GM19328 (cell line): ENCODE data around the gene GSTCD.
"Not testable (repeated sequence)": the region's sequence is repeated elsewhere in the genome, so short reads cannot be mapped to it uniquely, and the experiment has no call there.

Source experiments
- ATAC-seq: cut with Tn5 transposase; IDR thresholded peaks from one replicate; pipeline ENCODE4 v1.9.1; 2021; ENCODE audit warnings: mild to moderate bottlenecking, moderate library complexity; ENCODE audit not compliant: unreplicated experiment

Gene GSTCD

DNA sequence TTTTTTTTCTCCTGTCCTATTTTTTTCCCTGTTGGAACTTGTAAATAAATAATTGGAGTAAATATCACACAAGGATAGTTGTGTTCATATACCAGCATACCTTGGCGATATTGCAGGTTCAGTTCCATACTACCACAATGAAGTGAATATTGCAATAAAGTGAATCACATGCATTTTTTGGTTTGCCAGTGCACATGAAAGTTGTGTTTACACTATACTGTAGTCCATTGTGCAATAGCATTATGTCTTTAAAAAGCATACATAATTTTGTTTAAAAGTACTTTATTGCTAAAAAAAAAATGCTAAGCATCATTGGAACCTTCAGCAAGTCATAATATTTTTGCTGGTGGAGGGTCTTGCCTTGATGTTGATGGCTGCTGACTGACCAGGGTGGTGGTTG, 88.6 kb downstream of the GSTCD start:
- ATAC-seq: no peak

DNA sequence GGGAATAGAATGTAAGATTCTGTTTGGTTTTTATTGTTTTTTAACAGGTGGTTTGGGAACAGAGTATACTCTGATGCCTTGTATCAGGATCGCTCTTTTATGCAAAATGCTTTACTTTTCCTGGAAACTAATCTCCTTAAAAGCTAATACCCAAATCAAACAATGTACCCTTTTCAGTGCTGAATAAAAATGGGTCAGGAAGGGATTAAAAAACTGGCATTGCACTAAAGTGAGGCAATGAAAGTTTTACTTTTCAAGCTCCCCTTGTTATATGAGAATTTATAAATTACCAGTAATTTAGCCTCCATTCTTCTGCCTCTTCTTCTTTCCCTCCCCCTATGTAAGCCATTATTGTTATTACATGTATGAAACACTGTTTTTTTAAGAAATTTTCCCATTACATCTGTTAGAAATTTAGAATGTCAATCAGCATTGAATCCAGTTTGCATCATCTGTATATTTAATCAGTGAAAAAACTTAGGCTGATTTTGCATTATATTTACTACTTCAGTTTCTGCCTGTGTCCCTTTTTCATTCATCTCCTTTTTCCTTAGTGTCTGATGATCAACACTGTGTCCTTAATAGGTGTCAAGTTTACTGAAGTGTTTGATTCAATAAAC, 97.0 kb downstream of the GSTCD start:
- ATAC-seq: no peak

DNA sequence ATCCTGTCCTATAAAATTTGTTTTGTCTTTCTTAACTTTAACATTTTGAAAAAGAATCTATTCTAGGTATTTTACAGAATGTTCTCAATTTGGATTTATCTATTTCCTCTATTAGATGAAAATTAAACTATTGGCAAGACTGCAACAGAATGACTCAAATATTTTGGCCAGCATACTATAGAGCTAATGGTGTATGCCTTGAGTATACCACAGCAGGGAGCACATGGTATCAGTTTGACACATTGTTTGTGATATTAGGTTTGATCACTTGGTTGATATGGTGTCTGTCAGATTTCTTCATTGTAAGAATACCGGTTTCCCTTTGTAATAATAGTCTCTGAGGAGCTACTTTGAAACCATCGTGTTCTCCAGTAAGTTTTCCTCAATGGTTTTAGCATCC, 98.9 kb downstream of the GSTCD start:
- no peak for ATAC-seq

DNA sequence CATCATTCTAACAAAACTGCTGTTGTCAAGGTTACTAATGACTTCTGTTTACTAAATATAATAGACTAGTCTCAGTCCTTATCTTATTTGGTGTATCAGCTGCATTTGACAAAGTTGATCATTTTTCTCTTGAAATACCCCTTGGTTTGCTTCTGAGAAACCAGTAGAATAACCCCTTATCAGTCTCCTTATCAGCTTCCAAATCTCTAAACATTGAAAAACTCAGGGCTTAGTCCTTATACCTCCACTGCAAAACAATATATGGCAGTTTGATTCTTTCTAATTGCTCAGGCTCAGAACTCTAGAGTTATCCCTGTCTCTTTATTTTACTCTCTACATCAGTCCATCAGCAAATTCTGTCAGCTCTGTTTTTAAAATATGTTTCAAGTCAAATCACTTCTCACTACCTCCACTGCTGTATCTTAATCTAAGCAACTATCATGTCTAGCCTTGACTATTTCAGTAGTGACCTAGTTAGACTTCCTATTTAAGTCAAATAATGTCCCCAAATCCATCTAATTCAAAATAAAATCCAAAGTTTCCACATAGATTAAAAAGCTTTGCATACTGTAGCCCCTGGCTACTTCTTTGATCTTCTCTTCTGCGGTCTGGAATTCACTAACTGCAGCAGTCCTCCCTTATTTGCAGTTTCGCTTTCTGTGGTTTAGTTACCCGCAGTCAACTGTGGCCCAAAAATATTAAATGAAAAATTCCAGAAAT, 99.6 kb downstream of the GSTCD start:
- no peak for ATAC-seq

DNA sequence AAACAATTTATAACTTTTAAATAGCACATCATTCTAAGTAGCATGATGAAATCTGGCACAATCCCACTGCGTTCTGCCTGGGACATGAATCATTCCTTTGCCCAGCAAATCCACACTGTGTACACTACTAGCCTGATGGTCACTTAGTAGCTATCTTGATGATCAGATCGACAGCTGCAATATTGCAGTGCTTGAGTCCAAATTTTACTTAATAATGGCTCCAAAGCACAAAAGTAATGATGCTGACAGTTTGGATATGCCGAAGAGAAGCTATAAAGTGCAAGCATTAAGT, 100.1 kb downstream of the GSTCD start:
- ATAC-seq: no peak

DNA sequence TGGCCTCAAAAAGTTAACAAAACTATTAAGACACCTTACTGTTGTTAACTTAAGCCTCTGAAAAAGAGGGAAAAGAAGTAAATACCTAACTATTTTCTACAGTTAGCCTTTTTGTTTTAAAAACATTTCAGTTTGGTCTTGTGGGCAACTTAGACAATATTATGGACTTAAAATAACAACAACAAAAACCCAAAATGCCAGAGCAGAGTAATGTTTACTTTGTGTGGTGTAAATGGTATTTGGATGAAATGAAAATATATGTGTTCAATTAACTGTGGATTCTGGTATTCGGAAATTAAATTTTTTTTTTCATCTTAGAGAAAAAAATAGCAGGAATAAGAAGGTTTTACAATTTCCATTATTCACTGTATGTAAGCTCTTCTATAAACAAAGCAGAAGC, 107.1 kb downstream of the GSTCD start:
- ATAC-seq: no peak

DNA sequence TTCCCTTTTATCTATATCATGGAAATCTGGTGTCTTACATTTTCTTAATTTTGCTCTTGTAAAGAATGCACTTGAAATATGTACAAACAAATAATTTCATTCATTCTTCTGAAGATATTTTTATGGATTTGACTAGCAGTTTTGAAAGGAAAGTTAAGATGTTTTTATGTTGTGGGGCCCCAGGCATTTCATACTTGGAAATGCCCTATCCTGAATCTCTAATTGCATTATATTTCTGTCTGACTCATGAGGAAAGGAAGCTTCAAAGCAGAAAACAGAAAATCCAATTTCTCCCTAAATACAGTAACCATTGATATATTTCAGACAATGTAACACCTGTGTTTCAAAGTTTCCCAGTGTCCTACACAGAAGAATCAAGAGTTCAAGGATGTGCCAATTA, 113.5 kb downstream of the GSTCD start:
- no peak for ATAC-seq

DNA sequence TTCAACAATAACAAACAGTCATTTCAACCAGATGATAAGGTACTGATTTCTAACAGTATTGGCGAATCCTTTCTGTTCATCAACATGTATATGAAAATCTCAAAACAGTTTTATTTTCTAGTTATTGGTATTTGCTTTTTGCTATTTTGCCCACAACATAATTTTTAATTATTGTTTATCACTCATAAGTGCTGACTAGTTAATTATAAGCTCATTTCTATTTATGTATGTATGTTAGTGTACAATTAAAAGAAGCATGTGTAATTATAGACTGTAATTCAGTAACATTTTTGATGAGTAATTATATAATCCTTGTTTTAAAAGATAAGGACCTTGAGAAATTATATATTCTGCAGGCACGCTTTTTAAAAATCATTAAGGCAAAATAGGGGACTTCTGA, 119.5 kb downstream of the GSTCD start:
- no peak for ATAC-seq

DNA sequence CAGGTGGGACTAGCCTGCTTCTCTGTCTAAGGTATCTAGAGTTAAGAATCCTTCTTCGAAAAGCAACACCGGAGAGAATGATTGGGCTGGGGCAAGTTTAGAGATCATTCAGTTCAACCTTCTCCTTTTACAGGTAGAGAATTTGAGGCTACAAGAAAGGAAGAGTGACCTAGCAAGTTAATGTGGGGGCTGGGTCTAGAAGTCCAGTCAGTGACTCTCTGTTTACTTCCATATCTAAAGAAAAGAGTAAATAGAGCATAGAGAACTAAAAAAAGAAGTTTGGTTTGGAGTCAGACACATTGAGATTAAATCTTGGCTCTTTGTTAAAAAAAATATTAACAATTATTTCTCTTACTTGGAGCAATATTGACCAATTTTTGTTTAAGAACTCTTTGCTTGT, 122.6 kb downstream of the GSTCD start:
- ATAC-seq: no peak

DNA sequence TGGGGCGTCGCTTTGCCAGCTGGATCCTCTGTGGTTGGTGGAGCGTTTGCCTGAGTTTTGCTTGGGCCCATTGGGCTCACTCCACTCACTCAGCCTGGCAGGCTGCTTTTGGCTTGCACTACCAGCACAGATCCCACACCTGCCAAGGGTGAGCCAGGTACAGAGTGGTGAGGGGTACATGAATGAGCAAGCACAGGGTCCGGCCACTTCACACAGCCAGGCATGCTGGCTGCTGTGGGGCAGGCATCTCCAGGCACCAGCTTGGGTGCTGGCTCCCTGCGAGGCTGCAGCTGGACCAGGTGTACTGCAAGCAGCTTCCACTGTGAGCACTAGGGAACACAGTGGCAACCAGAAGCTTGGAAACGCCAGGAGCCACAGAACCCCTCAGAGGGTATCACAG, 126.6 kb downstream of the GSTCD start:
- ATAC-seq: no peak

DNA sequence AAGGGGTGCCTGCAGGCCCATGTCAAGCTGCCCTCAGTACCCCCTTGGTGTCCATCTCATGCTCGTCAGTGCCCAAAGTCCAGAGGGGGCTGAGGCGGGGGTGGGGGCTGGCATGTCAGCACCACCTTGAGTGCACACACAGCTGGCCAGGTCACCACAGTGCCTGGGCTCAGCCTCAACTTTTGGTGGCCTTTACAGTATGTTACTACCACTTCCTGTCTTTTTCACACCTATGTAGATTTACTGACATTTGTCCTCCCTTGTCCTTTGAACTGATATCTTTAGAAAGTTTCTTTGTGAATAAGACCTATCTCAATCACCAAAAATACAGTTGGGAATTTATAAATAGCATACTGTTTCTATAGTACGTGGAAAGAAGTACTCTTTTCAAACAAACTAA, 128.0 kb downstream of the GSTCD start:
- ATAC-seq: no peak

DNA sequence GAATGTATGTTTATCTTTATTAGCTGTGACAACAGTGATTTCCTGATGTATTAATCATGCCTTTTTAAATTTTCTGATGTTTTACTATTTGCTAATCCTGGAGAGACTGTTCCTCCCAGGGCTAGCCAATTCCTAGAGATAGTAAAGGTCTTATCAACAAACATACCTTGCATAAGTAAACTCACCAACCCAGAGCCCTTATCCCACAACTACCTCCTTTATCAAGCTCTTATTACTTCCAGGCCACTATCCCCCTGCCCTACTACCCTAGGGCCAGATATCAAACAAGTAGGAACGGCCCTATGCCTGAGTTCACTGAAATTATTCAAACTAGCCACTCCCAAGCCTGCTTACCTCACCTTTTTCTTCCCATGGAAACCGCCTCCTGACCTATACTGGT, 128.5 kb downstream of the GSTCD start:
- ATAC-seq: no peak

DNA sequence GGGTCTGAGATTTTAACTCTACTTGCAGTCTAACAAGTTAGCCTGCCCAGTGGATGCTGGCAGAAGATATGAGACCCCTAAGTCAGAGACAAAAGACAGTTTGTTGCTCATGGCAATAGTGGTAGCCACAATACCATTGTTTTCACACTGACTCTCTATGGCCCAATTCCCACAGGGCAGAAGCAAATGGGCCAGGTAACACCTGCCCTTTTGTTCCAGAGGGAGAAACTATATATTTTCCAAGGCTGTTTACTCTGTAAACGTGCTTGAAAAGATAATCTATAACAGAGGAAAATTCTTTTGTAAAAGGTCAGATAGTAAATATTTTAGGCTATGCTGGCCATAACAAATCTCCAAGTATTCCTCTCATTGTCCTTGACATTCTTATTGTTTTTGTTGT, 129.5 kb downstream of the GSTCD start:
- ATAC-seq: no peak

DNA sequence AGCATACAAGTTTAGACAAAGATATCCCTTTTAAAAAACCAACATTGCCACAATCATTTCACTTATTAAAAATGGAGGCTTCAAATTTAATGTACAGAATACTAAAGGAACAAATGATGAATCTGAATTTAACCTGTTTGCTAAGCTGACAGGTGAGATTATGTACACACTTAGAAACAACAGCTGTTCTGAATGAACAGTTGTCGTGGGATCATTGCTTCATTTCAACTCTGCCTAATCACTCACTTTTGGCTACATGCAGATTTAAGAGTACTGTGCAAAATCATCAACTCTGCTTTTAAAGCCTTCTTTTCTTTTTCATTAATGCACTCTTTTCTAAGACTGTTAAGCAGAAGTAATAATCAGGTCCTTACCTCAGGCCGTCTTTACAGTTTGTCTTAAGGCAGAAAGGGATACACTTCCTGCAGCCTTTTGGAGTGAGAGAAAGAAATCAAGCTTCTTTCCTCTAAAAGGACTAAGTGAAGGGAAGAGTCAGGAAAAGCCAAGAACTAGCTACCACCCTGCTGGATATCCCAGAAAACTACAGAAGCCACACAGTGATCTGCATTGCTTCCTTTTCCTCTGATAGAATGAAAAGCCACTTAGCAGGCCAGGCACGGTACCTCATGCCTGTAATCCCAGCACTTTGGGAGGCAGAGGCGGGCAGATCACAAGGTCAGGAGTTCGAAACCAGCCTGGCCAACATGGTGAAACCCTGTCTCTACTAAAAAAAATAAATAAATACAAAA, 132.0 kb downstream of the GSTCD start:
- ATAC-seq: no peak

DNA sequence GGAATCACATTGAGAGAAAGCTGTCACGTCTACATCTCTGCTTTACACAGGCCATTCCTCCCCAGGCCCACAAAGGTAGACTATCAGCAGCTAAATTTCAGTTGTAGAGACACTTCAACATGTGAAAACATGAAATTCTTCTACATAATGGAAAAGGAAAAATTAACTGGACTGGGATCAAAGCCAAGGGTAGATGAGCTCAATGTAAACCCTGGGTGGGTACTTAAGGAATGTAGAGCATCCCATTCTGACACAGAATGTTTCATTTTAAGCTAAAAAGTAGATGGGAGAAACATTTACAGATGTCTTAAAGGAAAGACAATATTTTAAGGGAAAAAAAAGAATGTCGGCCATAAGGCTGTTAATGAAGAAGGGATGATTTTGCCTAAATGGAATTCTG, 135.4 kb downstream of the GSTCD start:
- no peak for ATAC-seq

DNA sequence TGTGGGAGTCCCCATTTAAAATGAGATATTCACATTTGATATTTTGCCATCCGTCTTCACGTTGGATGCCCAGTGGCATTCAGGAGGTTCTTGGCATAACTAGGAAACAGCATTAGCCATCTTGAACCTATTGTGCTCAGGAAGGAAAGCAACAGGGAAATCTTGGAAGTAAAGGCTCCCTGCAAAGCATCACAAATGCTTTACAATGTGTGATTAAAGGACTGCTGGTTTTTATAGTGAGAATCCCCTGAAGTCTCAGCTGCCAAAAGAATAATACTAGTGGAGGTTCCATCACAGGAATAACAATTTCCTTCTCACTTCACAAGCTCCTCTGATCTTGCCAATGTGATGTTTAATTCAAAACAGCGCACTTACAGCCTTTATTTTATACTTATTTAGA, 137.0 kb downstream of the GSTCD start:
- no peak for ATAC-seq

DNA sequence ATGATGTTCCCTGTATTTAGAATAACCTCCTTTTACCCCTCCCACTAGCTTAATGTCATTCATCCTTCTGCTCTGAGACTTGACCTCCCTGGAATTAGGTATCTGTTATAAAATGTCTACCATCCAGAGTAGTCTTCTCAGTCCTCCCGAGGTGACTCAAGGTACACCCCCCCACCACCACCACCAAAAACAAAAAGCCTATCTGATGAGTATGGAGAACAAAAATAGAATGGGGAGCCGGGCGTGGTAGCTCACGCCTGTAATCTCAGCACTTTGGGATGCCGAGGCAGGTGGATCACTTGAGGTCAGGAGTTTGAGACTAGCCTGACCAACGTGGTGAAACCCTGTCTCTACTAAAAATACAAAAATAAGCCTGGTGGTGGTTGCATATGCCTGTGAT, 139.8 kb downstream of the GSTCD start:
- not testable (repeated sequence) for ATAC-seq

DNA sequence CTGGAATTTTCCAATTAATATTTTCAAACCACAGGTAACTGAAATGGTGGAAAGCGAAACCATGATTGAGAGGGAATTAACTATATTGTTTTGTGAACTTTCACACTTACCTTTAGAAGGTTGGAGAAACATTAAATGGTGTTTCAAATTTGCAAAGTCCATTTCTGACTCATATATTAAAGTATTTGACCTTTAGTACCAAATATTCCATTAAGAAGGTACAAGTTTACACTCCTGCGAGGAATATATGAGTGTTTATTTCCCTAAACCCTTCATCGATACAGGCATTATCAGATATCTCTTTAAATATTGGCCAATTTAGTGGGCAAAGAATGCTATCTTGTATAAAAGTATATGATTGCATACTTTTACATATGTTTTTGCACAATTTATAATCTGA, 142.6 kb downstream of the GSTCD start:
- ATAC-seq: no peak

DNA sequence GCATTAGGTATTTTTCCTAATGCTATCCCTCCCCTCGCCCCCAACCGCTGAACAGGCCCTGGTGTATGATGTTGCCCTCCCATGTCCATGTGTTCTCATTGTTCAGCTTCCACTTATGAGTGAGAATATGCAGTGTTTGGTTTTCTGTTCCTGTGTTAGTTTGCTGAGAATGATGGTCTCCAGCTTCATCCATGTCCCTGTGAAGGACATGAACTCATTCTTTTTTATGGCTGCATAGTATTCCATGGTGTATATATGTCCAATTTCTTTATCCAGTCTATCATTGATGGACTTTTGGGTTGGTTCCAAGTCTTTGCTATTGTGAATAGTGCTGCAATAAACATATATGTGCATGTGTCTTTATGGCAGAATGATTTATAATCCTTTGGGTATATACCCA, 143.6 kb downstream of the GSTCD start:
- ATAC-seq: not testable (repeated sequence)

DNA sequence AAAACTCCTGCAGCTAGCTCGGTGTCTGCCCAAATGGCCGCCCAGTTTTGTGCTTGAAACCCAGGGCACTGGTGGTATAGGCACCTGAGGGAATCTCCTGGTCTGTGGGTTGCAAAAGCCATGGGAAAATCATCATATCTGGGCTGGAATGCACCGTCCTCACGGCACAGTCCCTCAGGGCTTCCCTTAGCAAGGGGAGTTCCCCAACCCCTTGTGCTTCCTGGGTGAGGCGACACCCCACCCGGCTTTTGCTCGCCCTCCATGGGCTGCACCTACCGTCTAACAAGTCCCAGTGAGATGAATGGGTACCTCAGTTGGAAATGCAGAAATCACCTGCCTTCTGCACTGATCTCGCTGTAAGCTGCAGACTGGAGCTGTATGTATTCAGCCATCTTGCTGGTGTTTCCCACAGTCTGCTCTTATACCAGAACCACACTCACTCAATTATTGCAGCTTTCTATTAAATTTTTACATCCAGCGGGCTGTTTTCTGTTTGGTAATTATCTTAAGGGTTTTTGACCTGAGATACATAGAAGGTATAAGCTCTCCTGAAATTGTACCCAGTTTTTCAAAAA, 150.0 kb downstream of the GSTCD start:
- ATAC-seq: no peak

DNA sequence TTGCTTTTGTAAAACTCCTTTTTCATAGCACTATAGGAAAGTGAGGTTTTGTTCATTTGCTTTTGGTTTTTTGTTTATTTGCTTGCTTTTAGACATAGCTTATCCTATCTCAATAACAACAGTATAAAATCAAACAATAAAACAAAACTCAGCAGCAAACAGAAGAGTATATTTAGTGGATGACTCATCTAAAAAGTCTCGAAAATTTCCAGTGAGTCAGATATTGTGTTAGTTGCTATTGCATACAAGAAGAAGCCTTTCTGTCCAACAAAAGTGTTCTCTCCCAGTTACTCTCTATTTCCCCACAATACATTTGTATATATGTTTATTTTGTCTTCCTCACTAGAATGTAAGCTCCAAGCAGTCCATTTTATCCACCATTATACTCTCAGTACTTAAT, 150.6 kb downstream of the GSTCD start:
- ATAC-seq: no peak

DNA sequence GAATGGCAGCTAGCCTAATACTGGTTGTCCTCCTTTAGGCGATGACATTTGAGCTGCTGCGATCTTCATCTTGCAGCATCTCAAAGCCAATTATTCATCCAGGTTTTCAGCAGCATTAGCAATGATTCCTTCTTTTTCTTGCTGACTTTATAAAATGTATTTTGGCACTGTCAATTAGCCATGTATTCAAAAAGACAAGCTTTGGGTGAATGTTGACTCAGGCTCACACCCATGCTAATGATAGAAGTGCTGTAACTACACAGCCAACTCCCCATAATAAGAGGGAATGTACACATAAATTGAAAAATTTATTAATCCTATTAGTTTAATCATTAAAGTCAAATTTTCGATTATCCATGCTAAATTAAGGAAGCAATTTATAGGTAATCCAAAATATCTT, 162.4 kb downstream of the GSTCD start:
- no peak for ATAC-seq
